ENCODE results near the gene ZC3H12C. TPM values are rescaled to one million over a fixed set of nuclear protein-coding genes. Genes with fewer than 3 reads are reported as not detected.
A peak's percentile ranks its signal among the peaks of the same experiment; 100 is the strongest.

The ZC3H12C gene
- total and polyA plus RNA-seq, 10 of the 15 experiments (the other 5 are each of a cell fraction or from before 2014, with no cell fraction given): 0.31 to 31.0 (median 3.7) TPM

DNA sequence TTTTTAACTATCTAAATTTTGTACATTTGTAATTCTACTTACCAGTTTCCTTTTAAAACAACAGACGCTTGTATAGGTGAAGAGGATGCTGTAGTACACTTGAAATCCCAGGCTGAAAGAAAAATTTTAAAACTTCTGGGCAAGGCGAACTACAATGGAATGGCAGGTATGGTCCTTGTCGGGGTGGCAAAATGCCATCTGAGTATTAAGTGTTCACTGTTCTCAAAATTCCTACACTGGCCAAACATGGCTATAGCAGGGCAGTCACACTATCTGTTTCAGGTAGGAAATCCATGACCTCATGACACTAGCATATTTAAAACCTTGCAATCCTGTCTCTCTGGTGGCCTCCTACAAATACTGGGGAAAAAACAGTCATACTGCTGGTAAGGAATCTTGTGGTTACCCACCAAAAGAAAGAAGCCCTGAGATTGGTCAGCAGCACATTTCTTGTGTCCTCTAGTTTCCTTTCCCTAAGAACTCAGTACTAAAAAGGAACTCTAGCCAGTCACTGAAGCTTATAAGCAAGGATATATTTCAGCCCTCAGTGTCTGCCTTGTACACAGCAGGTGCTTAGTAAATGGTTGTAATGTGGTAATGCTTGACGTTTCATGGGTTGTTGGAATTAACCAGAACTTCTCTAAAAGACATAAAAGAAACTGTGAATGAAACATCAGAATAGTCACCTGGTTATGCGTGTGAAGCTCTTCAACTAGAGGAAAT lies 5.2 kb upstream of the ZC3H12C start (continued):
- TF ChIP-seq, protein P1, sequence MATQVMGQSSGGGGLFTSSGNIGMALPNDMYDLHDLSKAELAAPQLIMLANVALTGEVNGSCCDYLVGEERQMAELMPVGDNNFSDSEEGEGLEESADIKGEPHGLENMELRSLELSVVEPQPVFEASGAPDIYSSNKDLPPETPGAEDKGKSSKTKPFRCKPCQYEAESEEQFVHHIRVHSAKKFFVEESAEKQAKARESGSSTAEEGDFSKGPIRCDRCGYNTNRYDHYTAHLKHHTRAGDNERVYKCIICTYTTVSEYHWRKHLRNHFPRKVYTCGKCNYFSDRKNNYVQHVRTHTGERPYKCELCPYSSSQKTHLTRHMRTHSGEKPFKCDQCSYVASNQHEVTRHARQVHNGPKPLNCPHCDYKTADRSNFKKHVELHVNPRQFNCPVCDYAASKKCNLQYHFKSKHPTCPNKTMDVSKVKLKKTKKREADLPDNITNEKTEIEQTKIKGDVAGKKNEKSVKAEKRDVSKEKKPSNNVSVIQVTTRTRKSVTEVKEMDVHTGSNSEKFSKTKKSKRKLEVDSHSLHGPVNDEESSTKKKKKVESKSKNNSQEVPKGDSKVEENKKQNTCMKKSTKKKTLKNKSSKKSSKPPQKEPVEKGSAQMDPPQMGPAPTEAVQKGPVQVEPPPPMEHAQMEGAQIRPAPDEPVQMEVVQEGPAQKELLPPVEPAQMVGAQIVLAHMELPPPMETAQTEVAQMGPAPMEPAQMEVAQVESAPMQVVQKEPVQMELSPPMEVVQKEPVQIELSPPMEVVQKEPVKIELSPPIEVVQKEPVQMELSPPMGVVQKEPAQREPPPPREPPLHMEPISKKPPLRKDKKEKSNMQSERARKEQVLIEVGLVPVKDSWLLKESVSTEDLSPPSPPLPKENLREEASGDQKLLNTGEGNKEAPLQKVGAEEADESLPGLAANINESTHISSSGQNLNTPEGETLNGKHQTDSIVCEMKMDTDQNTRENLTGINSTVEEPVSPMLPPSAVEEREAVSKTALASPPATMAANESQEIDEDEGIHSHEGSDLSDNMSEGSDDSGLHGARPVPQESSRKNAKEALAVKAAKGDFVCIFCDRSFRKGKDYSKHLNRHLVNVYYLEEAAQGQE (IDR thresholded peaks at IDR 0.05; ENCODE audit: low read depth, low read length): no peak
- TF ChIP-seq, protein P2, sequence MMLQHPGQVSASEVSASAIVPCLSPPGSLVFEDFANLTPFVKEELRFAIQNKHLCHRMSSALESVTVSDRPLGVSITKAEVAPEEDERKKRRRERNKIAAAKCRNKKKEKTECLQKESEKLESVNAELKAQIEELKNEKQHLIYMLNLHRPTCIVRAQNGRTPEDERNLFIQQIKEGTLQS (IDR thresholded peaks at IDR 0.05; ENCODE audit: borderline replicate concordance, extremely low read depth, low read depth, low read length): no peak
- TF ChIP-seq IKZF2 (IDR thresholded peaks at IDR 0.05): peak; percentile 62 to 75
- TF ChIP-seq JUND (IDR thresholded peaks at IDR 0.05; ENCODE audit: low read depth, low read length): no peak
- TF ChIP-seq TARDBP (IDR thresholded peaks at IDR 0.05; ENCODE audit: borderline replicate concordance): no peak
- no peak; a peak in 1 of 4 replicates for TF ChIP-seq BHLHE40 (IDR thresholded peaks at IDR 0.05; ENCODE audit: borderline replicate concordance in 1 of 2, low read depth in 2 of 2, low read length in 1 of 2)
- TF ChIP-seq CHD2 (IDR thresholded peaks at IDR 0.05; ENCODE audit: borderline replicate concordance, low read depth, low read length): 0 out of 2 replicates have a peak, but pooled peaks have one; percentile 31
- TF ChIP-seq ZNF207 (IDR thresholded peaks at IDR 0.05; ENCODE audit: borderline replicate concordance): no peak
- no peak for TF ChIP-seq FOS (IDR thresholded peaks at IDR 0.05; ENCODE audit: borderline replicate concordance, extremely low read depth, insufficient read length)
- TF ChIP-seq ETV6 (conservative IDR thresholded peaks at IDR 0.05 in 1 of 2, IDR thresholded peaks at IDR 0.05 in 1 of 2; ENCODE audit: borderline replicate concordance in 1 of 2, low read depth in 1 of 2): 0 out of 4 replicates have a peak, but pooled peaks of 1 of the 2 experiments have one; percentile 21
- TF ChIP-seq POLR2AphosphoS2 (IDR thresholded peaks at IDR 0.05; ENCODE audit: low read depth, low read length): no peak
- TF ChIP-seq, protein P3, sequence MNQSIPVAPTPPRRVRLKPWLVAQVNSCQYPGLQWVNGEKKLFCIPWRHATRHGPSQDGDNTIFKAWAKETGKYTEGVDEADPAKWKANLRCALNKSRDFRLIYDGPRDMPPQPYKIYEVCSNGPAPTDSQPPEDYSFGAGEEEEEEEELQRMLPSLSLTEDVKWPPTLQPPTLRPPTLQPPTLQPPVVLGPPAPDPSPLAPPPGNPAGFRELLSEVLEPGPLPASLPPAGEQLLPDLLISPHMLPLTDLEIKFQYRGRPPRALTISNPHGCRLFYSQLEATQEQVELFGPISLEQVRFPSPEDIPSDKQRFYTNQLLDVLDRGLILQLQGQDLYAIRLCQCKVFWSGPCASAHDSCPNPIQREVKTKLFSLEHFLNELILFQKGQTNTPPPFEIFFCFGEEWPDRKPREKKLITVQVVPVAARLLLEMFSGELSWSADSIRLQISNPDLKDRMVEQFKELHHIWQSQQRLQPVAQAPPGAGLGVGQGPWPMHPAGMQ (IDR thresholded peaks at IDR 0.05; ENCODE audit: borderline replicate concordance): no peak
- no peak for TF ChIP-seq CHD4 (IDR thresholded peaks at IDR 0.05)
- no peak for TF ChIP-seq NBN (IDR thresholded peaks at IDR 0.05)
- no peak for TF ChIP-seq ZNF24 (IDR thresholded peaks at IDR 0.05)
- TF ChIP-seq DPF2 (IDR thresholded peaks at IDR 0.05): no peak; the same call in 1 of the 2 replicates
- peak; percentile 27; the same call in 1 of the 2 replicates for TF ChIP-seq BACH1 (IDR thresholded peaks at IDR 0.05; ENCODE audit: borderline replicate concordance)
- no peak for TF ChIP-seq GATAD2B (conservative IDR thresholded peaks at IDR 0.05; ENCODE audit: low read depth)
- TF ChIP-seq MTA2 (IDR thresholded peaks at IDR 0.05; ENCODE audit: low read depth): peak; percentile 44; the same call in 1 of the 2 replicates
- TF ChIP-seq JUNB (IDR thresholded peaks at IDR 0.05): no peak
- TF ChIP-seq MXI1 (IDR thresholded peaks at IDR 0.05; ENCODE audit: low read depth, low read length): no peak
- no peak for TF ChIP-seq STAT1 (conservative IDR thresholded peaks at IDR 0.05)
- TF ChIP-seq, protein P4, sequence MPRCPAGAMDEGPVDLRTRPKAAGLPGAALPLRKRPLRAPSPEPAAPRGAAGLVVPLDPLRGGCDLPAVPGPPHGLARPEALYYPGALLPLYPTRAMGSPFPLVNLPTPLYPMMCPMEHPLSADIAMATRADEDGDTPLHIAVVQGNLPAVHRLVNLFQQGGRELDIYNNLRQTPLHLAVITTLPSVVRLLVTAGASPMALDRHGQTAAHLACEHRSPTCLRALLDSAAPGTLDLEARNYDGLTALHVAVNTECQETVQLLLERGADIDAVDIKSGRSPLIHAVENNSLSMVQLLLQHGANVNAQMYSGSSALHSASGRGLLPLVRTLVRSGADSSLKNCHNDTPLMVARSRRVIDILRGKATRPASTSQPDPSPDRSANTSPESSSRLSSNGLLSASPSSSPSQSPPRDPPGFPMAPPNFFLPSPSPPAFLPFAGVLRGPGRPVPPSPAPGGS (IDR thresholded peaks at IDR 0.05; ENCODE audit: borderline replicate concordance, insufficient read depth, low read depth, low read length, poor library complexity, severe bottlenecking): no peak
